Psoas muscle (tissue), 8 donors: ENCODE measurements around the gene MUSTN1. TPM values are rescaled to one million over a fixed set of nuclear protein-coding genes. Genes with fewer than 3 reads are reported as not detected.
A peak's percentile ranks its signal among the peaks of the same experiment; 100 is the strongest.

ENCODE experiments used
- ATAC-seq, 4 donors: fragments of 200-7000 bp; cut with Tn5 transposase; one replicate each; pipeline ENCODE4 v1.9.1; 2020; ENCODE audit warnings: moderate library complexity in 3 of 4, mild to moderate bottlenecking in 2 of 4
- DNase-seq, 2 donors: peaks; one replicate each; pipeline ENCODE4 v3.0.0-alpha.2; 2020
- H3K27ac ChIP-seq: fragments of 200-600 bp; one replicate; pipeline ENCODE4 v1.8.0; 2022
- H3K27me3 ChIP-seq, 3 donors: fragments of 200-600 bp in 1 of 3; one replicate each; pipeline versions ENCODE4 v1.6.1 to v1.8.0; 2013 to 2022; ENCODE audit warnings: low read length in 2 of 3, mild to moderate bottlenecking in 2 of 3, moderate library complexity in 1 of 3; ENCODE audit not compliant: insufficient read depth in 3 of 3
- H3K36me3 ChIP-seq, 2 donors: fragments of 200-600 bp in 1 of 2; one replicate each; pipeline versions ENCODE4 v1.6.1 to v1.8.0; 2013 to 2022; ENCODE audit warnings: low read depth in 1 of 2, mild to moderate bottlenecking in 1 of 2, moderate library complexity in 1 of 2; ENCODE audit not compliant: insufficient read depth in 1 of 2
- H3K4me1 ChIP-seq: fragments of 200-600 bp; one replicate; pipeline ENCODE4 v1.8.0; 2022
- H3K4me3 ChIP-seq: fragments of 200-600 bp; one replicate; pipeline ENCODE4 v1.8.0; 2022; ENCODE audit warnings: mild to moderate bottlenecking
- H3K9me3 ChIP-seq: fragments of 200-600 bp; one replicate; pipeline ENCODE4 v1.8.0; 2022
- CTCF ChIP-seq: fragments of 200-600 bp; IDR thresholded peaks from one replicate; pipeline ENCODE4 v1.8.0; 2022; ENCODE audit warnings: antibody characterized with exemption
- whole genome bisulfite sequencing, 3 donors: extraction: QIAGEN DNeasy Blood & Tissue Kit; methylation state at CpG; one replicate each; pipeline versions ENCODE4 v1.1.6 to v1.1.7; 2013; 5-methylcytosine and 5-hydroxymethylcytosine counted together
- intact Hi-C, 2 donors: fragments of 100-400 bp; cut with DNase I; formaldehyde crosslinking; loops; one replicate each; pipeline versions ENCODE4 v1.11.0 to v1.14.2; 2022
- long read RNA-seq, 2 donors: library from polyadenylated mRNA; unstranded; transcript quantifications; one replicate each; pipeline ENCODE4 v2.0.0, GENCODE V29; 2021
- polyA plus RNA-seq, 3 donors: library from polyadenylated mRNA; stranded (reverse); fragments of 200-250 nt; gene quantifications; one replicate each; pipeline ENCODE4 v1.2.3, GENCODE V29; 2013
- total RNA-seq, 4 donors: library from RNA; stranded (reverse); fragmentation: NEBNext Ultra II Directional in 2 of 4; extraction: Animal tissue kit (Norgen Biotek cat#: 25700) in 2 of 4; gene quantifications; one replicate each; pipeline versions ENCODE4 v1.2.1 to v1.2.4, GENCODE V29; 2021 to 2023
- donor health status: healthy with polysubstance abuse.
- donor health status: DM: no; HTN: no; CAD: no; lungs with moderate emphysema.
- donor health status: Bipolar disorder and iron deficiency.
- donor health status: healthy.
- donor health status: DM: yes; HTN: yes; CAD: no.
- donor health status: DM: no; HTN: no; CAD: no.
- donor health status: DM: no; HTN: no; CAD: no.
- donor health status: DM: yes; HTN: yes; CAD: no.

MUSTN1 gene
- 1,000 to 10,000 TPM in 2 of 4 donors, 100 to 1,000 TPM in 2; 138 to 1,165 (median 841) TPM for total RNA-seq
- polyA plus RNA-seq: 1,000 to 10,000 TPM in 1 of 3 donors, 100 to 1,000 TPM in 1, 10 to 100 TPM in 1; 91.1 to 1,241 (median 578) TPM
- long read RNA-seq, donor 1, transcript MUSTN1-202 (3 exons, 622 nt): minor isoform, 31 of 296 reads
- long read RNA-seq, donor 1, transcript MUSTN1-201 (3 exons, 721 nt): major isoform, 259 of 296 reads
- long read RNA-seq, donor 1, partial matches to known transcripts: 0 of 296 reads
- long read RNA-seq, donor 1, other reads (novel, unspliced or antisense): 6 of 296 reads
- long read RNA-seq, donor 2, transcript MUSTN1-201 (3 exons, 721 nt): major isoform, 145 of 159 reads
- long read RNA-seq, donor 2, transcript MUSTN1-202 (3 exons, 622 nt): minor isoform, 14 of 159 reads
- long read RNA-seq, donor 2, partial matches to known transcripts: 0 of 159 reads
- long read RNA-seq, donor 2, other reads (novel, unspliced or antisense): 0 of 159 reads

GRCh38 chr3:52834871-52835501 is at the start of gene MUSTN1:
TSS of gene MUSTN1 (minus strand) at chr3:52835019. CDS start at chr3:52834948, 71 bp downstream.
- DNase-seq: peak; percentile 78 to 94
- Histone ChIP-seq H3K36me3 (peaks cover 0 to 16% of the 10 kb centered on the region in 2 donors), H3K4me3 (peak within 1 kb of the TSS; percentile 75), H3K4me1 (peaks cover 83% of the 10 kb centered on the region), H3K9me3 (no peaks in the 10 kb centered on the region), H3K27ac (peak within 1 kb of the TSS; percentile 97), H3K27me3 (no peaks in the 10 kb centered on the region)
- no peak for TF ChIP-seq CTCF
- WGBS, 3 donors: 16 to 18% (median 17%) methylated on average over 11 of the region's 11 CpGs
- intact Hi-C loops: no loop called here
- peak; percentile 69 to 80 (median 74) for ATAC-seq

GRCh38 chr3:52882377-52882776 is 47.6 kb upstream of the MUSTN1 start:
- H3K27ac ChIP-seq: no peak overlapping the region
- WGBS, 3 donors: 58 to 70% (median 61%) methylated on average over 4 of the region's 4 CpGs

GRCh38 chr3:52881871-52882270 is 47.1 kb upstream of the MUSTN1 start:
- peaks cover 0 to 29% of the 10 kb centered on the region in 2 donors for H3K36me3 ChIP-seq
- H3K27me3 ChIP-seq: no peaks in the 10 kb centered on the region
- DNase-seq: no peak
- H3K9me3 ChIP-seq: no peaks in the 10 kb centered on the region
- intact Hi-C loops: no loop called here
- no peak overlapping the region for H3K27ac ChIP-seq
- no peak overlapping the region for H3K4me3 ChIP-seq
- TF ChIP-seq CTCF: no peak
- WGBS, 3 donors: 85 to 88% (median 87%) methylated on average over 4 of the region's 4 CpGs
- peaks cover 14% of the 10 kb centered on the region for H3K4me1 ChIP-seq
- peak in 1 of 4 donors; percentile 8 for ATAC-seq

More at GRCh38 chr3:52882377-52882776, 47.6 kb upstream of the MUSTN1 start:
- no peak overlapping the region for H3K4me3 ChIP-seq
- H3K4me1 ChIP-seq: peaks cover 13% of the 10 kb centered on the region
- DNase-seq: no peak
- intact Hi-C loops: no loop called here
- no peaks in the 10 kb centered on the region for H3K27me3 ChIP-seq
- no peaks in the 10 kb centered on the region for H3K9me3 ChIP-seq
- peaks cover 0 to 29% of the 10 kb centered on the region in 2 donors for H3K36me3 ChIP-seq
- peak in 1 of 4 donors; percentile 55 for ATAC-seq
- TF ChIP-seq CTCF: no peak

GRCh38 chr3:52880474-52880873 is 45.7 kb upstream of the MUSTN1 start:
- Histone ChIP-seq H3K9me3 (no peaks in the 10 kb centered on the region), H3K4me1 (peaks cover 7% of the 10 kb centered on the region), H3K4me3 (no peak overlapping the region), H3K27ac (no peak overlapping the region), H3K36me3 (peaks cover 0 to 23% of the 10 kb centered on the region in 2 donors), H3K27me3 (no peaks in the 10 kb centered on the region)
- WGBS, 3 donors: 70 to 90% (median 89%) methylated on average over 3 of the region's 3 CpGs
- TF ChIP-seq CTCF: no peak
- no peak for DNase-seq
- no peak for ATAC-seq
- intact Hi-C loops: no loop called here
